K562 (cell line): ENCODE results near the gene EPHA2. TPM values are rescaled to one million over a fixed set of nuclear protein-coding genes. Genes with fewer than 3 reads are reported as not detected.
A peak's percentile ranks its signal among the peaks of the same experiment; 100 is the strongest.

Source experiments
- ARID2 ChIP-seq: fragments of 450-650 bp; IDR thresholded peaks from 2 replicates; pipeline ENCODE4 v1.6.1; 2017; ENCODE audit warnings: antibody characterized with exemption, mild to moderate bottlenecking
- BCOR ChIP-seq: fragments of 450-650 bp; IDR thresholded peaks from 2 replicates; pipeline ENCODE4 v1.6.1; 2016
- E2F6 ChIP-seq, 2 experiments: IDR thresholded peaks; 2 replicates each; pipeline ENCODE4 v1.6.1; 2011; ENCODE audit warnings: borderline replicate concordance in 1 of 2, control low read depth in 1 of 2, low read depth in 1 of 2, low read length in 1 of 2, mild to moderate bottlenecking in 1 of 2, mixed read lengths in 1 of 2, moderate library complexity in 1 of 2; ENCODE audit not compliant: insufficient read depth in 1 of 2, insufficient read length in 1 of 2, poor library complexity in 1 of 2, severe bottlenecking in 1 of 2; ENCODE audit errors: extremely low read depth in 1 of 2
- HDAC2 ChIP-seq: fragments of 450-650 bp; IDR thresholded peaks from 2 replicates; pipeline ENCODE4 v1.6.1; 2016; ENCODE audit warnings: mild to moderate bottlenecking
- KDM1A ChIP-seq, 2 experiments: fragments of 450-650 bp; IDR thresholded peaks; 2 replicates each; pipeline ENCODE4 v1.6.1; 2016; ENCODE audit warnings: mild to moderate bottlenecking in 2 of 2
- MAFK ChIP-seq: IDR thresholded peaks from 2 replicates; pipeline ENCODE4 v1.6.1; 2011; ENCODE audit warnings: low read length, improper control_type of control experiment
- MTA3 ChIP-seq: fragments of 450-650 bp; formaldehyde crosslinking; IDR thresholded peaks from 2 replicates; pipeline ENCODE4 v1.6.1; 2017; ENCODE audit warnings: mild to moderate bottlenecking, borderline replicate concordance
- POLR2G ChIP-seq: fragments of 200-400 bp; formaldehyde crosslinking; IDR thresholded peaks from 2 replicates; pipeline ENCODE4 v1.6.1; 2017; ENCODE audit warnings: low read depth, mild to moderate bottlenecking, antibody characterized with exemption, low read length, moderate library complexity
- SMARCA4 ChIP-seq: fragments of 450-650 bp; IDR thresholded peaks from 2 replicates; pipeline ENCODE4 v1.6.1; 2016
- TCF3 ChIP-seq: sonication (generic); formaldehyde crosslinking; IDR thresholded peaks from 2 replicates; pipeline ENCODE4 v1.4.0; 2020; ENCODE audit warnings: mild to moderate bottlenecking, missing genetic modification reagents
- YY1 ChIP-seq, 3 experiments: IDR thresholded peaks; 2 replicates each; pipeline ENCODE4 v1.6.1; 2011; ENCODE audit warnings: low read length in 2 of 3, mild to moderate bottlenecking in 2 of 3, moderate library complexity in 2 of 3, borderline replicate concordance in 1 of 3, control low read depth in 1 of 3, low read depth in 1 of 3; ENCODE audit not compliant: insufficient read depth in 3 of 3, insufficient replicate concordance in 2 of 3, control insufficient read depth in 1 of 3, insufficient read length in 1 of 3; ENCODE audit errors: extremely low read depth in 1 of 3
- ZBTB40 ChIP-seq, 2 experiments: fragments of 450-650 bp in 1 of 2; sonication (generic) in 1 of 2; formaldehyde crosslinking in 1 of 2; IDR thresholded peaks; 2 replicates each; pipeline versions ENCODE4 v1.7.1 to v1.9.0; 2016 to 2022; ENCODE audit warnings: inconsistent platforms in 1 of 2, mild to moderate bottlenecking in 1 of 2, missing genetic modification reagents in 1 of 2
- ZNF408 ChIP-seq: fragments of 250-450 bp; sonication (Bioruptor Pico); IDR thresholded peaks from 2 replicates; pipeline ENCODE4 v1.4.0; 2020; ENCODE audit warnings: low read depth, mild to moderate bottlenecking, moderate library complexity
- ZNF76 ChIP-seq: fragments of 250-450 bp; sonication (Bioruptor Pico); IDR thresholded peaks from 2 replicates; pipeline ENCODE4 v1.4.0; 2020; ENCODE audit warnings: mild to moderate bottlenecking, moderate library complexity, borderline replicate concordance
- polyA plus RNA-seq, 8 experiments: library from polyadenylated mRNA; depleted of rRNA in 4 of 8; stranded (reverse) in 5 of 8; unstranded in 3 of 8; fragments of >200 nt; fragmentation: Nextera tagmentation in 2 of 8; fragmentation: Illumina TruSeq in 1 of 8; extraction: Ambion mirVana in 2 of 8; extraction: Trizol in 1 of 8; gene quantifications; 2 replicates each; pipeline versions ENCODE4 v1.2.1 to v1.2.3, GENCODE V29; 2011 to 2014; ENCODE audit warnings: inconsistent platforms in 1 of 8, missing spikeins in 1 of 8
- total RNA-seq, 7 experiments: library from RNA; depleted of rRNA in 6 of 7; stranded (reverse); fragments of >200 nt in 6 of 7; fragmentation: Illumina TruSeq in 2 of 7; extraction: Trizol in 2 of 7; gene quantifications; 2 replicates each; pipeline versions ENCODE4 v1.2.1 to v1.2.3, GENCODE V29; 2011 to 2021; ENCODE audit warnings: low replicate concordance in 1 of 7

Gene EPHA2
- total and polyA plus RNA-seq, 9 of the 15 experiments (the other 6 are each of a cell fraction or from before 2014, with no cell fraction given) = 0.04 to 0.40 (median 0.07) TPM; not detected in 4

- TF ChIP-seq ZBTB40 (IDR thresholded peaks at IDR 0.05) = no peak
- no peak for TF ChIP-seq ZBTB40 (CRISPR knock-in tag; IDR thresholded peaks at IDR 0.05)
- no peak for TF ChIP-seq ARID2
- no peak for TF ChIP-seq POLR2G
- TF ChIP-seq MAFK = 0 out of 2 replicates have a peak, but pooled peaks have one; percentile 19
- no peak for TF ChIP-seq ZNF76
- peak; percentile 58 to 89 for TF ChIP-seq KDM1A (IDR thresholded peaks at IDR 0.05)
- peak; percentile 86 for TF ChIP-seq HDAC2
- TF ChIP-seq YY1 (IDR thresholded peaks at IDR 0.05; ENCODE audit: borderline replicate concordance in 1 of 3, control insufficient read depth in 1 of 3, extremely low read depth in 1 of 3, insufficient read depth in 3 of 3, insufficient read length in 1 of 3, insufficient replicate concordance in 2 of 3, low read depth in 1 of 3, low read length in 2 of 3) = peak in 1 of 3 experiments; percentile 66
- TF ChIP-seq E2F6 (IDR thresholded peaks at IDR 0.05; ENCODE audit: borderline replicate concordance in 1 of 2, extremely low read depth in 1 of 2, insufficient read depth in 1 of 2, insufficient read length in 1 of 2, low read depth in 1 of 2, low read length in 1 of 2, poor library complexity in 1 of 2, severe bottlenecking in 1 of 2) = peak in 1 of 2 experiments; percentile 25
- no peak for TF ChIP-seq MTA3
- TF ChIP-seq BCOR = peak; percentile 98
- TF ChIP-seq TCF3 = no peak
- no peak for TF ChIP-seq SMARCA4
- no peak for TF ChIP-seq ZNF408 (CRISPR knock-in tag)
Measured at GRCh38 chr1:16183765-16184556, 28.1 kb upstream of the EPHA2 start (continued).
